Measurements from ENCODE around the gene MIXL1.

- TF ChIP-seq CTCF (IDR thresholded peaks at IDR 0.05; ENCODE audit: low read depth, low read length) (no peak), EZH2phosphoT487 (IDR thresholded peaks at IDR 0.05; ENCODE audit: low read depth) (no peak)
Measured at GRCh38 chr1:226203240-226203639, 20.2 kb upstream of the MIXL1 start.
